H1 (cell line): ENCODE data around the gene JADE3. TPM values are rescaled to one million over a fixed set of nuclear protein-coding genes. Genes with fewer than 3 reads are reported as not detected.

Experiments
- CTCF ChIA-PET: fragments of 300-600 bp; sonication (Branson Sonifier 250); formaldehyde crosslinking; loops from one replicate; lab custom pipeline; 2021; ENCODE audit not compliant: partially characterized antibody; lab: Charles Lee
- POLR2A ChIA-PET: fragments of 300-600 bp; sonication (Branson Sonifier 250); formaldehyde crosslinking; loops from one replicate; lab custom pipeline; 2021; ENCODE audit warnings: inconsistent platforms; ENCODE audit not compliant: partially characterized antibody; lab: Charles Lee
- DNase-seq, 2 experiments: peaks; one replicate each; pipeline versions ENCODE4 v3.0.0 to v3.0.0-alpha.2; 2010 to 2022; ENCODE audit warnings: low spot score in 2 of 2, low read depth in 1 of 2, mixed read lengths in 1 of 2
- FAIRE-seq: peaks from 2 replicates; lab custom pipeline; 2011; peaks lifted over from hg19 to GRCh38; lab: Jason Lieb, UNC
- H2AFZ ChIP-seq: 2 replicates; pipeline ENCODE4 v1.8.1; 2012; ENCODE audit warnings: low read length, inconsistent platforms
- H2AK5ac ChIP-seq: 2 replicates; pipeline ENCODE4 v1.6.1; 2013; ENCODE audit warnings: low read depth, low read length
- H2BK120ac ChIP-seq: replicated peaks from 2 replicates; pipeline ENCODE3; 2013; ENCODE audit warnings: low read depth, low read length, inconsistent platforms
- H2BK12ac ChIP-seq: 2 replicates; pipeline ENCODE4 v1.6.1; 2013; ENCODE audit warnings: low read depth, low read length
- H2BK15ac ChIP-seq: 2 replicates; pipeline ENCODE4 v1.6.1; 2013; ENCODE audit warnings: low read length
- H2BK20ac ChIP-seq: 2 replicates; pipeline ENCODE4 v1.6.1; 2013; ENCODE audit warnings: low read length
- H2BK5ac ChIP-seq: 2 replicates; pipeline ENCODE4 v1.6.1; 2013; ENCODE audit warnings: low read depth, low read length
- H3K14ac ChIP-seq: 2 replicates; pipeline ENCODE4 v1.6.1; 2013; ENCODE audit warnings: inconsistent platforms; ENCODE audit not compliant: insufficient read length
- H3K18ac ChIP-seq: 2 replicates; pipeline ENCODE4 v1.6.1; 2013; ENCODE audit warnings: low read length; ENCODE audit errors: extremely low read depth
- H3K23ac ChIP-seq: 2 replicates; pipeline ENCODE4 v1.6.1; 2013; ENCODE audit warnings: inconsistent platforms; ENCODE audit not compliant: insufficient read length
- H3K23me2 ChIP-seq: 2 replicates; pipeline ENCODE4 v1.6.1; 2013; ENCODE audit warnings: low read depth, low read length
- H3K27ac ChIP-seq: 2 replicates; pipeline ENCODE4 v1.6.1; 2011; ENCODE audit warnings: low read depth, low read length, inconsistent platforms
- H3K27me3 ChIP-seq, 4 experiments: replicated peaks in 1 of 4; 1 replicate in 1 of 4; 2 replicates in 3 of 4; pipeline versions ENCODE4 v1.6.1 to v1.8.1; 2011 to 2013; ENCODE audit warnings: low read length in 3 of 4, mild to moderate bottlenecking in 3 of 4, inconsistent platforms in 2 of 4, mixed read lengths in 2 of 4, moderate library complexity in 1 of 4; ENCODE audit not compliant: control insufficient read depth in 3 of 4, insufficient read depth in 3 of 4; ENCODE audit errors: extremely low read depth in 1 of 4
- H3K36me3 ChIP-seq, 4 experiments: 2 replicates each; pipeline versions ENCODE4 v1.6.1 to v1.8.1; 2011 to 2013; ENCODE audit warnings: mild to moderate bottlenecking in 4 of 4, low read length in 3 of 4, moderate library complexity in 2 of 4, control low read depth in 1 of 4, inconsistent platforms in 1 of 4; ENCODE audit not compliant: insufficient read depth in 4 of 4, control insufficient read depth in 2 of 4
- H3K4ac ChIP-seq: replicated peaks from 2 replicates; pipeline ENCODE3; 2013; ENCODE audit warnings: low read length, low read depth, mixed read lengths, inconsistent platforms; ENCODE audit not compliant: insufficient read length
- H3K4me1 ChIP-seq, 4 experiments: replicated peaks in 1 of 4; 1 replicate in 1 of 4; 2 replicates in 3 of 4; pipeline versions ENCODE4 v1.6.1 to v1.8.1; 2011 to 2013; ENCODE audit warnings: low read length in 3 of 4, inconsistent platforms in 2 of 4, mixed read lengths in 1 of 4; ENCODE audit not compliant: insufficient read depth in 4 of 4, control insufficient read depth in 3 of 4
- H3K4me2 ChIP-seq, 2 experiments: 2 replicates each; pipeline versions ENCODE4 v1.6.1 to v1.8.1; 2011 to 2013; ENCODE audit warnings: low read depth in 2 of 2, low read length in 2 of 2, control low read depth in 1 of 2, inconsistent platforms in 1 of 2, mild to moderate bottlenecking in 1 of 2; ENCODE audit not compliant: insufficient read depth in 1 of 2
- H3K4me3 ChIP-seq, 4 experiments: fragments of 200-600, 300-600 bp in 1 of 4; sonication (generic), shearing (Covaris generic), sonication (Bioruptor Twin) in 1 of 4; 2 replicates each; pipeline versions ENCODE4 v1.5.1 to v1.8.1; 2011 to 2016; ENCODE audit warnings: low read length in 4 of 4, low read depth in 3 of 4, control low read depth in 2 of 4, inconsistent platforms in 2 of 4, mild to moderate bottlenecking in 2 of 4, mixed read lengths in 1 of 4, moderate library complexity in 1 of 4; ENCODE audit not compliant: insufficient read depth in 2 of 4; ENCODE audit errors: extremely low read depth in 1 of 4
- H3K56ac ChIP-seq: replicated peaks from 2 replicates; pipeline ENCODE3; 2013; ENCODE audit warnings: low read depth, mild to moderate bottlenecking, mixed read lengths, low read length, inconsistent platforms; ENCODE audit not compliant: insufficient read length
- H3K79me1 ChIP-seq: 2 replicates; pipeline ENCODE4 v1.6.1; 2013; ENCODE audit warnings: low read depth, low read length, control low read depth
- H3K79me2 ChIP-seq, 2 experiments: 2 replicates each; pipeline versions ENCODE4 v1.6.1 to v1.8.1; 2012 to 2013; ENCODE audit warnings: low read length in 2 of 2, mild to moderate bottlenecking in 2 of 2, inconsistent platforms in 1 of 2; ENCODE audit not compliant: insufficient read depth in 2 of 2, control insufficient read depth in 1 of 2
- H3K9ac ChIP-seq, 4 experiments: replicated peaks in 1 of 4; 1 replicate in 1 of 4; 2 replicates in 3 of 4; pipeline versions ENCODE4 v1.6.1 to v1.8.1; 2011 to 2013; ENCODE audit warnings: low read depth in 3 of 4, low read length in 3 of 4, control low read depth in 2 of 4, mild to moderate bottlenecking in 2 of 4, moderate library complexity in 2 of 4, inconsistent platforms in 1 of 4; ENCODE audit errors: extremely low read depth in 1 of 4
- H3K9me3 ChIP-seq, 2 experiments: 2 replicates each; pipeline versions ENCODE4 v1.6.1 to v1.8.1; 2012 to 2013; ENCODE audit warnings: mild to moderate bottlenecking in 2 of 2, moderate library complexity in 2 of 2, control low read depth in 1 of 2, inconsistent platforms in 1 of 2, low read depth in 1 of 2, low read length in 1 of 2, mixed read lengths in 1 of 2; ENCODE audit not compliant: insufficient read depth in 2 of 2
- H4K20me1 ChIP-seq, 2 experiments: replicated peaks in 1 of 2; 2 replicates each; pipeline versions ENCODE3 to v1.8.1; 2011 to 2013; ENCODE audit warnings: inconsistent platforms in 2 of 2, low read length in 2 of 2, mild to moderate bottlenecking in 1 of 2; ENCODE audit not compliant: insufficient read depth in 2 of 2, control insufficient read depth in 1 of 2
- H4K5ac ChIP-seq: 2 replicates; pipeline ENCODE4 v1.6.1; 2013; ENCODE audit warnings: low read length, low read depth, mixed read lengths, inconsistent platforms; ENCODE audit not compliant: insufficient read length
- H4K8ac ChIP-seq: 2 replicates; pipeline ENCODE4 v1.8.0; 2013; ENCODE audit warnings: mild to moderate bottlenecking, moderate library complexity, low read length, inconsistent platforms; ENCODE audit not compliant: insufficient read depth; ENCODE audit errors: extremely low read depth
- H4K91ac ChIP-seq: replicated peaks from 2 replicates; pipeline ENCODE3; 2013; ENCODE audit warnings: low read length, mixed read lengths, inconsistent platforms; ENCODE audit not compliant: insufficient read length
- CEBPB ChIP-seq: IDR thresholded peaks from 2 replicates; pipeline ENCODE4 v1.6.1; 2012; ENCODE audit warnings: low read depth, low read length
- CHD2 ChIP-seq: IDR thresholded peaks from 2 replicates; pipeline ENCODE4 v1.6.1; 2012; ENCODE audit warnings: low read length, improper control_type of control experiment
- EP300 ChIP-seq, 2 experiments: IDR thresholded peaks; 1 replicate in 1 of 2; 2 replicates in 1 of 2; pipeline ENCODE4 v1.6.1; 2011 to 2012; ENCODE audit warnings: low read depth in 2 of 2, low read length in 2 of 2, mild to moderate bottlenecking in 2 of 2, borderline replicate concordance in 1 of 2, inconsistent platforms in 1 of 2, moderate library complexity in 1 of 2
- EZH2 ChIP-seq: fragments of 200-600 bp; sonication (generic); IDR thresholded peaks from 2 replicates; pipeline ENCODE4 v1.7.1; 2012; ENCODE audit warnings: low read depth, mild to moderate bottlenecking, moderate library complexity, low read length, inconsistent platforms; ENCODE audit not compliant: severe bottlenecking
- GTF2F1 ChIP-seq: IDR thresholded peaks from 2 replicates; pipeline ENCODE4 v1.6.1; 2012; ENCODE audit warnings: low read depth, low read length, improper control_type of control experiment, borderline replicate concordance
- JUND ChIP-seq: IDR thresholded peaks from 2 replicates; pipeline ENCODE4 v1.6.1; 2011; ENCODE audit warnings: mild to moderate bottlenecking, improper control_type of control experiment, low read length
- SAP30 ChIP-seq: fragments of 300-600 bp; sonication (generic); IDR thresholded peaks from 2 replicates; pipeline ENCODE4 v1.7.1; 2012; ENCODE audit warnings: low read length, moderate library complexity, mild to moderate bottlenecking, inconsistent platforms; ENCODE audit not compliant: insufficient read depth, insufficient replicate concordance
- SIRT6 ChIP-seq: IDR thresholded peaks from one replicate; pipeline ENCODE4 v1.7.1; 2012; ENCODE audit warnings: low read length, inconsistent platforms
- SRF ChIP-seq: IDR thresholded peaks from 2 replicates; pipeline ENCODE4 v1.6.1; 2011; ENCODE audit warnings: mild to moderate bottlenecking, low read depth, low read length, moderate library complexity
- TAF1 ChIP-seq: IDR thresholded peaks from 2 replicates; pipeline ENCODE4 v1.6.1; 2011; ENCODE audit warnings: mild to moderate bottlenecking, low read depth, low read length
- TCF12 ChIP-seq: IDR thresholded peaks from 2 replicates; pipeline ENCODE4 v1.6.1; 2011; ENCODE audit warnings: low read depth, mild to moderate bottlenecking, low read length
- WGBS, 2 experiments: shearing (Covaris generic) in 1 of 2; methylation state at CpG; one replicate each; pipeline versions ENCODE4 v1.1.6 to v1.1.7; 2013 to 2015; ENCODE audit warnings: low lambda C conversion rate in 2 of 2, mixed read lengths in 2 of 2, inconsistent platforms in 1 of 2, low coverage in 1 of 2, missing lambda C conversion rate in 1 of 2; ENCODE audit not compliant: insufficient replicate concordance in 2 of 2, insufficient coverage in 1 of 2, insufficient read length in 1 of 2; ENCODE audit errors: extremely low coverage in 1 of 2, missing lambda C conversion rate in 1 of 2; 5-methylcytosine and 5-hydroxymethylcytosine counted together
- polyA plus RNA-seq, 7 experiments: library from polyadenylated mRNA; depleted of rRNA in 3 of 7; stranded (reverse) in 5 of 7; unstranded in 2 of 7; fragments of >200 nt in 5 of 7; fragments of 200-250 nt in 2 of 7; gene quantifications; 1 replicate in 5 of 7; 2 replicates in 1 of 7; 4 replicates in 1 of 7; pipeline versions ENCODE4 v1.2.1 to v1.2.3, GENCODE V29; 2011 to 2013; ENCODE audit warnings: missing spikeins in 2 of 7, mixed read lengths in 2 of 7
- total RNA-seq: library from RNA; stranded (reverse); fragmentation: NEBNext Ultra II Directional; extraction: Animal tissue kit (Norgen Biotek cat#: 25700); gene quantifications from 2 replicates; pipeline ENCODE4 v1.2.1, GENCODE V29; 2021

JADE3 gene
- total and polyA plus RNA-seq, 2 of the 8 experiments (the other 6 are each of a cell fraction or from before 2014, with no cell fraction given): 6.9 to 21.5 TPM

DNA sequence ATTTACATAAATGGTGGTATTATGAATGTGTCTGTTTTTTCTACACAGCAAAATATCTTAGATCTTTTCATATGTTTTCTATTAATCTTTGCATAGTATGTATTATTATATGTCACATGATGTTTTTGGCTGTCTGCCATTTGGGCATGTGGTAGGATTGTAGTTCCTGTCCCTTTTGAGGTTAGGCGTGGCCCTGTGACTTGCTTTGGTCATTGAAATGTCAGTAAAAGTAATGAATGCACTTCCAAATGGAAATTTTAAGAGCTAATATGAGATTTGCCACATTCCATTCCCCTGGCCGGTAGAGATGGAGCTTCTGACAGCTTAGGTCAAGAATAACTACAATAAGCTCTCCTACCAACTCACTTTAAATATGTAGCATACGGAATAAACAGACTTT, 45.1 kb downstream of the JADE3 start:
- H3K23ac ChIP-seq: no peak overlapping the region
- no peak overlapping the region for H2BK120ac ChIP-seq
- H3K23me2 ChIP-seq: no peaks in the 10 kb centered on the region
- H4K91ac ChIP-seq: no peak overlapping the region
- WGBS, 2 experiments: 86% methylated on average over 3 of the region's 3 CpGs; no CpG with 5 or more reads in 1 of the 2 experiments
- no peak overlapping the region for H3K4ac ChIP-seq
- ChIA-PET POLR2A (no interaction called here), CTCF (interaction anchor here (2.8 kb wide), 1 partner anchor 20 kb away, joined by 8 read pairs; no protein-coding TSS in a partner anchor)
- H3K27ac ChIP-seq: no peak overlapping the region
- H2AK5ac ChIP-seq: no peak overlapping the region
- H4K20me1 ChIP-seq: no peaks in the 10 kb centered on the region
- no peaks in the 10 kb centered on the region for H3K36me3 ChIP-seq
- H4K5ac ChIP-seq: no peak overlapping the region
- no peak overlapping the region for H3K14ac ChIP-seq
- H4K8ac ChIP-seq: no peak overlapping the region
- peaks cover 4% of the 10 kb centered on the region; the same call in 1 of the 2 replicates for H3K79me1 ChIP-seq
- TF ChIP-seq CEBPB: no peak
- TF ChIP-seq EZH2: no peak
- TF ChIP-seq GTF2F1: no peak
- no peak for TF ChIP-seq SRF
- TF ChIP-seq TAF1: no peak
- TF ChIP-seq JUND: no peak
- TF ChIP-seq CHD2: no peak
- TF ChIP-seq TCF12: no peak
- TF ChIP-seq EP300 (IDR thresholded peaks at IDR 0.05; ENCODE audit: borderline replicate concordance in 1 of 2, low read depth in 2 of 2, low read length in 2 of 2): no peak
- no peak for TF ChIP-seq SAP30
- no peak for TF ChIP-seq SIRT6
- H3K4me1 ChIP-seq: peaks cover 0 to 11% (median under 1%) of the 10 kb centered on the region in 4 experiments; a peak in 3 of 7 replicates
- H3K4me3 ChIP-seq: no peak overlapping the region
- H2BK5ac ChIP-seq: no peak overlapping the region
- no peak overlapping the region for H2AFZ ChIP-seq
- no peak overlapping the region for H3K9ac ChIP-seq
- DNase-seq (no peak), FAIRE-seq (no peak)
- H2BK12ac ChIP-seq: no peak overlapping the region
- no peak overlapping the region for H2BK20ac ChIP-seq
- no peaks in the 10 kb centered on the region for H3K9me3 ChIP-seq
- no peaks in the 10 kb centered on the region for H3K27me3 ChIP-seq
- no peak overlapping the region for H2BK15ac ChIP-seq
- no peak overlapping the region for H3K18ac ChIP-seq
- H3K4me2 ChIP-seq: no peak overlapping the region
- H3K56ac ChIP-seq: no peak overlapping the region
- peaks cover 2 to 76% of the 10 kb centered on the region in 2 experiments; a peak in 3 of 4 replicates for H3K79me2 ChIP-seq
